GM18508 (cell line): ENCODE results near the gene ENTHD1.
"Not testable (repeated sequence)": the region's sequence is repeated elsewhere in the genome, so short reads cannot be mapped to it uniquely, and the experiment has no call there.

ENCODE experiments used
- ATAC-seq: cut with Tn5 transposase; IDR thresholded peaks from one replicate; pipeline ENCODE4 v1.9.1; 2021; ENCODE audit warnings: moderate number of reproducible peaks; ENCODE audit not compliant: insufficient read depth, unreplicated experiment

Gene ENTHD1

GRCh38 chr22:39900306-39901227 is 7.0 kb upstream of the ENTHD1 start, which contains the start of gene GRAP2:
Gene GRAP2, plus strand, starts transcription at chr22:39901084. Its CDS starts 46,023 bp downstream, at chr22:39947107.
- no peak for ATAC-seq

GRCh38 chr22:39898997-39899396 is 5.4 kb upstream of the ENTHD1 start:
- no peak for ATAC-seq

DNA sequence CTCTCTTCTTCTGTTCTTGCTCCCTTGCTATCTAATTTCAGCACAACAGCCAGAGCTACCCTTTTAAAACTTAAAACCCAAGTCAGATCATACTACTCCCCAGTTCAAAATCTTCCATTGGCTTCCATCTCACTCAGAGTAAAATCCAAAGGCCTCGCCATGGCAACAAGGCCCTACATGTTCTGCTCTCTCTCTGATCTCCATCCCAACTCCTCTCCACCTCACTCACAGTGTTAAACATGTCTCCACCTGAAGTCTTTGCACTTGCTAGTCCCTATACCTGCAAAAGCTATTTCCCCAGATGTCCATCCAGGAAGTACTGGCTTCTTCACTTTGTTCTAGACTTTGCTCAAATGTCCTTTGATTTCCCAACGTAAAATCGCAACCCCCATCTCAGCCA is 4.3 kb upstream of the ENTHD1 start:
- ATAC-seq: no peak

DNA sequence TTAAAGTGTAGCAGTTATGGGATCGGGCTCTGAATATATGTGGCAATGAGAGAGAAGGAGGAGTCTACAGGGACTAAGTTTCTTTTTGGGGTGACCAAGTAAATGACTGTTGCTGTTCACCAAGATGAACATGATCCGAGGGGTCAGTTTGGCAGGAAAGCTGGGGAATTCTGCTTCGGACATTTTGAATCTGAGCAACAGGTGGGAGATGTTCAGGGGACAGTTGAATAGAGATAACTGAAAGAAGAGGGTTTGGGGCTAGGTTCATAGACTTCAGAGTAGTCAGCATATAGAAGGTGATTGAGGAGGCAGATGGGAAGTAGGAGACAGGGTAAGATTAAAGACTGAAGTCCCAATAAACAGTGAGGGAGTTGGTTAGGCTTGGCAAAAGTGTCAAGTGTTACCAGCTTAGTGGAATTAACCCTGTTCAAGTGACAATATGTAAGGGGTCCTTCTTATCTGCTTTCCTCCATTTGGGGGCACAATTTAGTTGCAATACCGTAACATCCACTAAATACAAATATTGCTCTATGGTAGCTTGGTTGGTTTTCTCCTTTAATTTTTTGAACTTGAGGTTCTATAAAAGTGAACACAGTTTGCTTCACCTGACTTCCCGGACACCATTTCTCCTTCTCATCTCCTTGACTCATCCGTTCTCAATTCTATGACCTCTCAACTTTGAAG is 2.9 kb upstream of the ENTHD1 start:
- ATAC-seq: no peak

GRCh38 chr22:39895682-39896081 is 2.1 kb upstream of the ENTHD1 start:
- ATAC-seq: no peak

GRCh38 chr22:39894554-39895092 is 1.1 kb upstream of the ENTHD1 start:
- ATAC-seq: no peak

DNA sequence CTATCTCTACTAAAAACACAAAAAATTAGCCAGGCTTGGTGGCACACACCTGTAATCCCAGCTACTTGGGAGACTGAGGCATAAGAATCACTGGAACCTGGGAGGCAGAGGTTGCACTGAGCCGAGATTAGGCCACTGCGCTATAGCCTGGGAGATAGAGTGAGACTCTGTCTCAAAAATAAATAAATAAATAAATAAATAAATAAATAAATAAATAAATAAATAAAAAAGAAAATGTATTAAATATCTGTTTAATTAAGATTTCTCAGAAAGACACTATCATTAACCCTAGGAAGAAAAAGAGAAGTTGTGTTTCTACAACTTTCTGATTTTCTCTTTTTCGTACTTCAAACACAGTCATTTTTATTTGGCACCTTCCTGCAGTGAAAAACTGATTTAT is 3.6 kb downstream of the ENTHD1 start:
- ATAC-seq: not testable (repeated sequence)

- no peak for ATAC-seq
Measured at GRCh38 chr22:39883057-39883456, 10.5 kb downstream of the ENTHD1 start.

DNA sequence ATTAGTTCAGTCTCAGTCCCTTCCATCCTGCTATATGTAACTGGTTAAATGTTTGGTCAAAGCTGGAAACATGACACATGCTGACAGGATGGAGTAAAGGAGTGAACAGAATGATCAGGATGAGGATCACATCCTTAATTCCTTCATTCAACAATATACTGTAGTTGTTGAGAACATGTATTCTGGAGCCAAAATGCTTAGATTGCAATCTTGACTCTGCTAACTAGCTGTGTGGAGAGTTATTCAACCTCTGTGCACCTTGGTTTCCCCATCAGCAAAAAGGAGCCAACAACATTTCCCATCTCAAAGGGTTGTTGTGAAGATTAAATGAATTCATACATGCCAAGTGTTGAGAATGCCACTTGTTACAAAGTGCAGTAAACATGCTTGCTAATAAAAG is 12.8 kb downstream of the ENTHD1 start:
- ATAC-seq: no peak

DNA sequence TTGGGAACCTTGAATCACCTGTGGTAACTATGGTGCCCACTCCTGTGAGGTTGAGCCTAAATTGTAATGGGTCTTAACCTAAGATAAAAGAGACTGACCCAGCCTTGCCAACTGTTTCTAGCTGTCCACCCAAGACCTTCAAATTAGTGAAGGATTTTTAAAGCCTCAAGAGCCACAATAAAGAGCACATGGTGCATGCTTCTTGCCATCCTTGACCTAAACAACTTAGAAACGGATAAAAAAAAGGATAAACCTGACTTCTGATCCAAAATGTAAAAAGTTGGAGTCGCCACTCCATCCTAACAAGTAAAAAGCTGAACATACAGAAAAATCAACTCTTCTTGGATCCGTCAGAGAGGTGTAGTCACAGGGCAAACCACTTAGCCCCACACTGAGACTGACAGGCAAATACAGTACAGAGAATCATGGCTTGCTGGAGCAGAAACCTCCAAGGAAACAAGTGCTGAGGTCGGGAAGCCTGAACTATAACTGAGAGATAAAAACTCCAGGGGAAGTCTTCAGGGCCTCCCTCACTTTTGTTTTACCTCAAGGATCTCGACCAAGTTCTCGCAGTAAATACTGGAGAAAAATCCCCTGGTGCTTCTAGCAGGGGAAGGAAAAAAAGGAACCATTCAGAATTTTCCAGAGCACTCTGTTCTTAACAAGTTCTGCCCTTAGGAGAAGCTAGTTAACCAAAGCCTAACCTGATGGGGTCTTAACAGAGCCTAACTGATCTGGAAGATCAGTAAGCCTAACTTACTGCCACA is 16.3 kb downstream of the ENTHD1 start:
- ATAC-seq: no peak

GRCh38 chr22:39875176-39875885 is 18.2 kb downstream of the ENTHD1 start:
- ATAC-seq: not testable (repeated sequence)

DNA sequence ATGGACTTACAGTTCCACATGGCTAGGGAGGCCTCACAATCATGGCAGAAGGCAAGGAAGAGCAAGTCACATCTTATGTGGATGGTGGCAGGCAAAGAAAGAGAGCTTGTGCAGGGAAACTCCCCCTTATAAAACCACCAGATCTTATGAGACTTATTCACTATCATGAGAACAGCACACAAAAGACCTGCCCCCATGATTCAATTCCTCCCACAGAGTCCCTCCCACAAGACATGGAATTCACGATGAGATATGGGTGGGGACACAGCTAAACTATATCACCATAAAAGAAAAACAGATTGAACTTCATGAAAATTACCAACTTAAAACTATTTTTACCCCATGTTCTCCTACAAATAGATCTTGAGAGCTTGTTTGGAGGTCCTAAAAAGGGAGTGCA is 19.6 kb downstream of the ENTHD1 start:
- ATAC-seq: no peak

DNA sequence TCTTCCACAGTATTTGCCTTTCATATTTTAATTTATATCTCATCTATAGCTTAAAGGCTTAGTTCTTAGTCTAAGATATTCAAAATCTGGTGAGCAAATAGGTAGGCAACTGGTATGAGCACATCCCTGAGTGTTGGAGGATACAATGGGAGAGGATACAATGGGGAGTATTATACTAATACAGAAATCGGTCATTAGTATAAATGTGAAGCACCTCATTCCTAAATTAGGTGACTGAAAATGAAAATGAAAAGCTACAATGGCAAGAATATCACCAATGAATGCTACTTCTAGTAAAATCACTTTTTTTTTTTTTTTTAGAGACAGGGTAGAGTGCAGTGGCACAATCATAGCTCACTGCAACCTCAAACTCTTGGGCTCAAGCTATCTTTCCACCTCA is 21.0 kb downstream of the ENTHD1 start:
- no peak for ATAC-seq

- ATAC-seq: no peak
Measured at GRCh38 chr22:39871008-39871798, 22.4 kb downstream of the ENTHD1 start.

GRCh38 chr22:39869797-39870196 is 23.8 kb downstream of the ENTHD1 start:
- ATAC-seq: not testable (repeated sequence)

GRCh38 chr22:39868741-39869140 is 24.8 kb downstream of the ENTHD1 start:
- no peak for ATAC-seq

- no peak for ATAC-seq
Measured at GRCh38 chr22:39859903-39860588, 33.5 kb downstream of the ENTHD1 start.

- no peak for ATAC-seq
Measured at GRCh38 chr22:39856588-39856987, 37.0 kb downstream of the ENTHD1 start.
